IPS-18c (cell line): ENCODE measurements around the gene IDE.
"Not testable (repeated sequence)": the region's sequence is repeated elsewhere in the genome, so short reads cannot be mapped to it uniquely, and the experiment has no call there.

Experiments
- H3K4me3 ChIP-seq: 2 replicates; pipeline ENCODE4 v1.7.0; 2013; ENCODE audit warnings: low read depth, mild to moderate bottlenecking, low read length, moderate library complexity; ENCODE audit not compliant: insufficient read depth
- H3K9me3 ChIP-seq: one replicate; pipeline ENCODE4 v1.6.1; 2013; ENCODE audit warnings: mild to moderate bottlenecking, low read length, moderate library complexity; ENCODE audit not compliant: control insufficient read depth, insufficient read depth

IDE gene

GRCh38 chr10:92573798-92574547 lies at the start of gene IDE:
Gene IDE, minus strand, starts transcription at chr10:92574093. Its CDS starts 74 bp downstream, at chr10:92574019.
- Histone ChIP-seq H3K4me3 (peak within 1 kb of the TSS; percentile 97), H3K9me3 (peaks cover 4% of the 10 kb centered on the region)

DNA sequence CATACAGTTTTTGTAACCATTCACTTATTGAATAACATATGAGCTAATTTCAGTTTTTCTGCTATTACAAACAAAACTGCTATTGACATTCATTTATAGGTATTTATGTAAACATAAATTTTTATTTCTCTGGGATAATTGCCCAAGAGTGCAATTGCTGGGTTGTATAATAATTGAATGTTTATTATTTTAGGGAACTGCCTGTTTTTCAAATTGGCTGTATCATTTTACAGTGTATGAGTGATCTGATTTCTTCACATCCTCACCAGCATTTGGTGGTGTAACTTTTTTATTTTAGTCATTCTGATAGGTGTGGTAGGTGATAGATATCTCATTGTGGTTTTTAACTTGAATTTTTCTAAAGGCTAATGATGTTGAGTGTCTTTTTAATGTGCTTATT lies 45.5 kb upstream of the IDE start:
- no peak overlapping the region for H3K4me3 ChIP-seq
- no peaks in the 10 kb centered on the region for H3K9me3 ChIP-seq

- H3K4me3 ChIP-seq = no peak overlapping the region
- H3K9me3 ChIP-seq = no peaks in the 10 kb centered on the region
Measured at GRCh38 chr10:92615515-92615914, 41.6 kb upstream of the IDE start.

- no peaks in the 10 kb centered on the region for H3K9me3 ChIP-seq
Measured at GRCh38 chr10:92604841-92605240, 30.9 kb upstream of the IDE start.

GRCh38 chr10:92598321-92598720 lies 24.4 kb upstream of the IDE start:
- H3K9me3 ChIP-seq = no peaks in the 10 kb centered on the region

More at GRCh38 chr10:92604841-92605240, 30.9 kb upstream of the IDE start:
- no peak overlapping the region for H3K4me3 ChIP-seq

GRCh38 chr10:92595505-92595904 lies 21.6 kb upstream of the IDE start:
- Histone ChIP-seq H3K9me3 (no peaks in the 10 kb centered on the region), H3K4me3 (no peak overlapping the region)

More at GRCh38 chr10:92598321-92598720, 24.4 kb upstream of the IDE start:
- no peak overlapping the region for H3K4me3 ChIP-seq

DNA sequence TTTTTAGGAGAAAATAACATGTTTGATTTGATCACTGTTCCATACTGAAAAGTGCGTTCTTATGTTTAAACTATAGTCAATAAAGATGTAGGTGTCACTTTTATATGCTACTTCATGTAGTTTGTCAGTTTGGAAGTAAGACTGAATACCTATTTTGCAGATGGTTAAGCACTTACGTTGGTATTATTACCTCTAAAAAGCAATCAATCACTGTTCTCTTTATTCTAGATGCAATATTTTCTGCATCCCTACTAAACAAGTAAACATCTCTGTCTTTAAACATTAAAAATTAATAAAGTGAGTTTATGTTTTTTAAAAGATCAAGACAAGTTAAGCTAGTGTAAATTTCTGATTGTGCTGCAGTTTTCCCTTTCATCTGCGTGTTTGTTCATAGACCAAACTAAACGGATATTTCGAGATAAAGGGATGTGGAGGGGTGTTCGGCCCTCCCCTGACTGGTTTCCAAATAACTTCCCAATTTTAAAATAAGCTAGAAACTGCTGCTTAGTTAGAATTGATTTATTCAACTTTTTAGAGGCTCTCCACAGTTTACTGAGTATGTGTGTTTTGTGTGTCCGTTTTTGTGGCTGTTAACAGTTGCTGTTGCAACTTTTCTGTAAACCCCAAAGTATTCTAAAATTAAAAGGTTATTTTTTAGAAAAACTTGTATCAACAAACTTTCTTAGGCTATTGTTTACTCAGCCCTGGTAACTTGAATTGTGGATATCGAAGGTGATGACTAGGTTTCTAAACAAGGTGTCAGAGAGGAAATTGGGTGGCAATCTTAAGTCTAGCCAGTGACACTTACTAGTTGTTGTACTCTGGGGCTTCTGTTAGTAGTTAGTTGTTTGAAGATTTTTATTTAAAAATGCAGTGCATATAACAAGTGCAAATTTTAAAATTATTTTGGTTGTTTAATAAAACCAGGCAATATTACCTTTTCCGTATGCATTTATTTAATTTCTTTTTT lies 20.0 kb upstream of the IDE start:
- no peaks in the 10 kb centered on the region for H3K9me3 ChIP-seq
- peak overlapping the region; percentile 83 for H3K4me3 ChIP-seq

DNA sequence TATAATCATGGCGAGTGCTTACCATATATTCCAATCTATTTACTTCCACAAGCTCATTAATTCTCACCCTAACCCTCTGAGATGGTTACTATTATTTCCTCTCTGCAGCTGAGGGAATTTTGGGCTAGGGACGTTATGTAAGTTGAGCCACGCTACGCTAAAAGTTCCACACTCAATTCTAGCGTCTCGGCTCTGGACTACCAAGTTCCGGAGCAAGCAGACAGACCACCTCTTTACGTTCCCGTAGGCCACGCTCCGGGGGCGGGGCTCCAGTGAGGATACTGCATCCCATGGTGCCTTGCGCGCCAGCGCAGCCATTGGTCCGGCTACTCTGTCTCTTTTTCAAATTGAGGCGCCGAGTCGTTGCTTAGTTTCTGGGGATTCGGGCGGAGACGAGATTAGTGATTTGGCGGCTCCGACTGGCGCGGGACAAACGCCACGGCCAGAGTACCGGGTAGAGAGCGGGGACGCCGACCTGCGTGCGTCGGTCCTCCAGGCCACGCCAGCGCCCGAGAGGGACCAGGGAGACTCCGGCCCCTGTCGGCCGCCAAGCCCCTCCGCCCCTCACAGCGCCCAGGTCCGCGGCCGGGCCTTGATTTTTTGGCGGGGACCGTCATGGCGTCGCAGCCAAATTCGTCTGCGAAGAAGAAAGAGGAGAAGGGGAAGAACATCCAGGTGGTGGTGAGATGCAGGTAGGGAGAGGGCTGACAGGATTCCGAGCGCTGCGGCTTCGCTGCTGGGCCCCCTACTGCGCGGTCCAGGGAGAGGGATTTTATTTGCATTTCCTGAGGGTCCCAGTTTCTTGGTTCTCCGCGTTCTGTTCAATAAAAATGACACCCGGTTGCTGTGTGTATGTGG lies 19.1 kb upstream of the IDE start, which contains the start of gene KIF11:
Gene KIF11 (plus strand): TSS at position 370 of the 858 bp plus-strand sequence. CDS start 246 bp downstream, at position 616.
- no peaks in the 10 kb centered on the region for H3K9me3 ChIP-seq
- H3K4me3 ChIP-seq = peak within 1 kb of the TSS; percentile 83

DNA sequence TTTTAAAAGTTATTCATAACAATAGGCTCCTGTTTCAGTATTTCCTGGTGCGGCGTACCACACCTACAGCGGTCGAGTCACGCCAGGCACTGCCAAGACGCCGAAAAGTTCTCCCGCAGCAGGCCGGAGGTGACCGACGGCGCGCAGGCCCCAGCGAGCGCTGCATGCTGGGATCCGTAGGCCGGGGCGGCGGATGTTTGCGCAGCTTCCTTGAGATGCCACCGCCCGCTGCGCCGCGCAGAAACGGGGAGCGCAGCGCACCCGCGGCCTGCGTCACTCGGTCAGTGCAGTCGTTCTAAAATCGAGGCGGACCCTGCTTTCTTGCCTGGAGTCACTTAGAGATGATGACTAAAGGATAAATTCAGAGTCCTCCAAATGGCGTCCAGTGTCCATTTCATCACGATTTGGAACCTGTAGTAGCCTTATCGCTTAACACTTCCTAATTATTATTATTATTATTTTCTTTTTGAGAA lies 17.7 kb upstream of the IDE start:
- H3K4me3 ChIP-seq = peak overlapping the region; percentile 83
- H3K9me3 ChIP-seq = no peaks in the 10 kb centered on the region

GRCh38 chr10:92590623-92591549 lies 17.0 kb upstream of the IDE start:
- H3K9me3 ChIP-seq = no peaks in the 10 kb centered on the region
- H3K4me3 ChIP-seq = peak overlapping the region; percentile 48

- H3K9me3 ChIP-seq, H3K4me3 ChIP-seq: not testable (repeated sequence)
Measured at GRCh38 chr10:92582347-92582746, 8.5 kb upstream of the IDE start.

DNA sequence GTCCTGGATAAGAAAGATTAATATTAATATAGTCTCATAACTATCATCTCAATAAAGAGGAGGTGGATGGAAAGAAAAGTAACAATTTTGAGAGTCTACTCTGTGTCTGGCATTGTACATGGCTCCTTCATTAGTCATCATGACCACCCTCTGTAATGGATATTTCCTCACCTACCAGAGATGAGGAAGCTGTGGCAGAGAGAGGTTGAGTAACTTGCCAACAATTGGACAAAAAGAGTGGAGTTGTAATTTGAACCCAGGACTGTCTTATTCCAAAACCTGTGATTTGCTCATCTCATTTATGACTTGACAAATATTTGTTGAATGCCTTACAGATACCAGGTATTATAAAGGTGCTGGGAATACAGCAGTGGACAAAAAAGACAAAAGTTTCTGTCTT lies 2.1 kb upstream of the IDE start:
- H3K9me3 ChIP-seq = peaks cover 4% of the 10 kb centered on the region
- no peak overlapping the region for H3K4me3 ChIP-seq

- peak overlapping the region; percentile 97 for H3K4me3 ChIP-seq
- peaks cover 4% of the 10 kb centered on the region for H3K9me3 ChIP-seq
Measured at GRCh38 chr10:92574548-92575261, 812 bp upstream of the IDE start.

DNA sequence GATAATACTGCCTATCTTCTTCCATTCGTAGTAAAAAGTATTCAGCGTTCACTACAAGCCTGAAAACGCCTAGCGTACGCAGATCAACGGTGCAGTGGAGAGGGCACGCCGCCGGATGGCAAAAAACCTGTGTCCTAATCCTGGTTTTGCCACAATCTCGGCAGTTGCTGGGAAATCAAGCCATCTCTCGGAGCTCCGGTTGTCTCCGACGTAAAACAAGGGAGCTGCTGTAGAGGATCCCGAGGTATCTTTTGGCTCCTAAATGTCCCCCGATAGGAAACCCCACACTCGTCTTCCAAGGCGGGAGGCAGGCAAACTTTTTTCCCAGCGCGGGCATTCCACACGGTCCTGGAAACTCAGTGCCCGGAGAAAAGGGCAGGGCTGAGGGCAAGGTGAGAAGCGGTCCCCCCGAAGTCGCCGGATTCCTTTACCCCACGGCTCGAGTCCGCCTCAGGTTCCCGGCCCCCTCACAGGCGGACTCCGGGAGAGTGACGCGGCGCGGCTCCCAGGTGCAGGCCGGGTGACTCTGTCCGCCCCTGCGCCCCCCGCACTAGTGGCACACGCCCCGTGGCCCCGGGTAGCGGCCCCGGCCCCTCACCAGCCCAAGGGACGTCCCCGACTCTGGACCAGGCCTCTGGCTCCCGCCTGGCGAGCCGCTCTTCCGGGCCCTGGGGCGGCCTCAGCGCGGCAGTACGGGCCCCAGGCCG lies 649 bp downstream of the IDE start:
- H3K9me3 ChIP-seq = peaks cover 4% of the 10 kb centered on the region
- H3K4me3 ChIP-seq = peak overlapping the region; percentile 97
